Epithelial cell of esophagus (primary cell): ENCODE measurements around the gene NOX4.
A peak's percentile ranks its signal among the peaks of the same experiment; 100 is the strongest.

Experiments used
- DNase-seq: peaks from one replicate; pipeline ENCODE4 v3.0.0; 2010; ENCODE audit warnings: low read depth
- H3K4me3 ChIP-seq: 2 replicates; pipeline ENCODE4 v1.5.1; 2011; ENCODE audit warnings: mild to moderate bottlenecking, low read length, control low read depth
- CTCF ChIP-seq: IDR thresholded peaks from 2 replicates; pipeline ENCODE4 v1.5.1; 2011; ENCODE audit warnings: low read depth, mild to moderate bottlenecking, low read length, control low read depth, inconsistent platforms; ENCODE audit not compliant: insufficient read depth; ENCODE audit errors: missing control alignments

NOX4 gene

GRCh38 chr11:89490981-89491690, at the start of gene NOX4:
Gene NOX4, minus strand, starts transcription at chr11:89491375. Its CDS starts 129 bp downstream, at chr11:89491246.
- H3K4me3 ChIP-seq, result peak within 1 kb of the TSS; percentile 31
- DNase-seq, result peak; percentile 19
- no peak for TF ChIP-seq CTCF

- no peak overlapping the region for H3K4me3 ChIP-seq
- DNase-seq, result no peak
- TF ChIP-seq CTCF, result no peak
Measured at GRCh38 chr11:89540826-89541225, 49.7 kb upstream of the NOX4 start.

GRCh38 chr11:89537936-89538335, 46.8 kb upstream of the NOX4 start:
- DNase-seq, result no peak
- no peak for TF ChIP-seq CTCF
- H3K4me3 ChIP-seq, result no peak overlapping the region

- TF ChIP-seq CTCF, result no peak
Measured at GRCh38 chr11:89536926-89537325, 45.8 kb upstream of the NOX4 start.

GRCh38 chr11:89535221-89535620, 44.0 kb upstream of the NOX4 start:
- no peak overlapping the region for H3K4me3 ChIP-seq
- no peak for TF ChIP-seq CTCF
- no peak for DNase-seq

More at GRCh38 chr11:89536926-89537325, 45.8 kb upstream of the NOX4 start:
- no peak overlapping the region for H3K4me3 ChIP-seq
- DNase-seq, result no peak

GRCh38 chr11:89529626-89530380, 38.6 kb upstream of the NOX4 start:
- no peak for TF ChIP-seq CTCF
- no peak for DNase-seq
- no peak overlapping the region for H3K4me3 ChIP-seq
